ENCODE measurements around the gene UMOD. TPM values are rescaled to one million over a fixed set of nuclear protein-coding genes. Genes with fewer than 3 reads are reported as not detected.
"Not testable (repeated sequence)": the region's sequence is repeated elsewhere in the genome, so short reads cannot be mapped to it uniquely, and the experiment has no call there.

Gene UMOD
- total RNA-seq, 1 experiment from 2014 or later, result not detected

GRCh38 chr16:20323591-20324117 is 28.9 kb downstream of the UMOD start:
- no peak overlapping the region for H3K27ac ChIP-seq
- H3K36me3 ChIP-seq, result no peaks in the 10 kb centered on the region
- no peaks in the 10 kb centered on the region for H3K4me1 ChIP-seq (replicated peaks)
- H3K9me3 ChIP-seq (replicated peaks), result no peaks in the 10 kb centered on the region
- peaks cover 4% of the 10 kb centered on the region; the same call in 1 of the 2 replicates for H3K27me3 ChIP-seq (replicated peaks)
- no peak overlapping the region for H3K4me3 ChIP-seq
- no peak for DNase-seq (ENCODE audit: low read depth in 1 of 2, low spot score in 2 of 2)

GRCh38 chr16:20322696-20323095 is 29.8 kb downstream of the UMOD start:
- Histone ChIP-seq H3K4me3 (no peak overlapping the region), H3K27me3 (replicated peaks) (peaks cover 4% of the 10 kb centered on the region; the same call in 1 of the 2 replicates), H3K9me3 (replicated peaks) (no peaks in the 10 kb centered on the region), H3K27ac (no peak overlapping the region), H3K4me1 (replicated peaks) (no peaks in the 10 kb centered on the region), H3K36me3 (no peaks in the 10 kb centered on the region)
- DNase-seq (ENCODE audit: low read depth in 1 of 2, low spot score in 2 of 2), result no peak

GRCh38 chr16:20321671-20322070 is 30.8 kb downstream of the UMOD start:
- H3K36me3 ChIP-seq, result no peaks in the 10 kb centered on the region
- peaks cover 4% of the 10 kb centered on the region; the same call in 1 of the 2 replicates for H3K27me3 ChIP-seq (replicated peaks)
- H3K4me1 ChIP-seq (replicated peaks), result no peaks in the 10 kb centered on the region
- DNase-seq (ENCODE audit: low read depth in 1 of 2, low spot score in 2 of 2), result no peak
- no peak overlapping the region for H3K4me3 ChIP-seq
- H3K9me3 ChIP-seq (replicated peaks), result no peaks in the 10 kb centered on the region
- H3K27ac ChIP-seq, result no peak overlapping the region

- not testable (repeated sequence) for H3K27me3 ChIP-seq (replicated peaks); DNase-seq (ENCODE audit: low read depth in 1 of 2, low spot score in 2 of 2); H3K27ac ChIP-seq; H3K4me3 ChIP-seq; H3K36me3 ChIP-seq; H3K4me1 ChIP-seq (replicated peaks); H3K9me3 ChIP-seq (replicated peaks)
These were observed 31.5 kb downstream of the UMOD start for GRCh38 chr16:20321051-20321450.

- Histone ChIP-seq H3K4me3 (no peak overlapping the region), H3K9me3 (replicated peaks) (no peaks in the 10 kb centered on the region), H3K27me3 (replicated peaks) (peaks cover 1% of the 10 kb centered on the region; the same call in 1 of the 2 replicates), H3K4me1 (replicated peaks) (no peaks in the 10 kb centered on the region), H3K36me3 (no peaks in the 10 kb centered on the region), H3K27ac (no peak overlapping the region)
- no peak for DNase-seq (ENCODE audit: low read depth in 1 of 2, low spot score in 2 of 2)
These were observed 31.9 kb downstream of the UMOD start for GRCh38 chr16:20320592-20320991.

GRCh38 chr16:20320178-20320577 is 32.3 kb downstream of the UMOD start:
- no peaks in the 10 kb centered on the region for H3K9me3 ChIP-seq (replicated peaks)

GRCh38 chr16:20319406-20319805 is 33.1 kb downstream of the UMOD start:
- no peak overlapping the region for H3K27ac ChIP-seq
- DNase-seq (ENCODE audit: low read depth in 1 of 2, low spot score in 2 of 2), result no peak
- no peak overlapping the region for H3K4me3 ChIP-seq
- H3K36me3 ChIP-seq, result no peaks in the 10 kb centered on the region
- no peaks in the 10 kb centered on the region for H3K9me3 ChIP-seq (replicated peaks)
- no peaks in the 10 kb centered on the region for H3K4me1 ChIP-seq (replicated peaks)
- no peaks in the 10 kb centered on the region for H3K27me3 ChIP-seq (replicated peaks)

More at GRCh38 chr16:20320178-20320577, 32.3 kb downstream of the UMOD start:
- Histone ChIP-seq H3K4me1 (replicated peaks) (no peaks in the 10 kb centered on the region), H3K27ac (no peak overlapping the region), H3K4me3 (no peak overlapping the region), H3K27me3 (replicated peaks) (no peaks in the 10 kb centered on the region), H3K36me3 (no peaks in the 10 kb centered on the region)
- no peak for DNase-seq (ENCODE audit: low read depth in 1 of 2, low spot score in 2 of 2)

- no peak overlapping the region for H3K4me3 ChIP-seq
- no peak overlapping the region for H3K27ac ChIP-seq
- H3K27me3 ChIP-seq (replicated peaks), result no peaks in the 10 kb centered on the region
- DNase-seq (ENCODE audit: low read depth in 1 of 2, low spot score in 2 of 2), result no peak
- H3K9me3 ChIP-seq (replicated peaks), result no peaks in the 10 kb centered on the region
- H3K36me3 ChIP-seq, result no peaks in the 10 kb centered on the region
- H3K4me1 ChIP-seq (replicated peaks), result no peaks in the 10 kb centered on the region
These were observed 34.1 kb downstream of the UMOD start for GRCh38 chr16:20318437-20318836.

GRCh38 chr16:20318006-20318405 is 34.5 kb downstream of the UMOD start:
- H3K36me3 ChIP-seq, result no peaks in the 10 kb centered on the region
- H3K4me1 ChIP-seq (replicated peaks), result no peaks in the 10 kb centered on the region
- H3K4me3 ChIP-seq, result no peak overlapping the region
- H3K27ac ChIP-seq, result no peak overlapping the region
- no peak for DNase-seq (ENCODE audit: low read depth in 1 of 2, low spot score in 2 of 2)
- no peaks in the 10 kb centered on the region for H3K27me3 ChIP-seq (replicated peaks)
- no peaks in the 10 kb centered on the region for H3K9me3 ChIP-seq (replicated peaks)

GRCh38 chr16:20317117-20317516 is 35.4 kb downstream of the UMOD start:
- DNase-seq (ENCODE audit: low read depth in 1 of 2, low spot score in 2 of 2), result no peak
- Histone ChIP-seq H3K4me3 (no peak overlapping the region), H3K9me3 (replicated peaks) (no peaks in the 10 kb centered on the region)

GRCh38 chr16:20316715-20317114 is 35.8 kb downstream of the UMOD start:
- Histone ChIP-seq H3K4me3 (no peak overlapping the region), H3K27ac (no peak overlapping the region), H3K36me3 (no peaks in the 10 kb centered on the region), H3K4me1 (replicated peaks) (no peaks in the 10 kb centered on the region), H3K9me3 (replicated peaks) (no peaks in the 10 kb centered on the region), H3K27me3 (replicated peaks) (no peaks in the 10 kb centered on the region)
- DNase-seq (ENCODE audit: low read depth in 1 of 2, low spot score in 2 of 2), result no peak

More at GRCh38 chr16:20317117-20317516, 35.4 kb downstream of the UMOD start:
- no peaks in the 10 kb centered on the region for H3K4me1 ChIP-seq (replicated peaks)
- no peaks in the 10 kb centered on the region for H3K27me3 ChIP-seq (replicated peaks)
- H3K27ac ChIP-seq, result no peak overlapping the region
- H3K36me3 ChIP-seq, result no peaks in the 10 kb centered on the region

GRCh38 chr16:20315764-20316163 is 36.8 kb downstream of the UMOD start:
- H3K36me3 ChIP-seq, result no peaks in the 10 kb centered on the region
- no peaks in the 10 kb centered on the region for H3K9me3 ChIP-seq (replicated peaks)
- no peaks in the 10 kb centered on the region for H3K4me1 ChIP-seq (replicated peaks)
- H3K4me3 ChIP-seq, result no peak overlapping the region
- DNase-seq (ENCODE audit: low read depth in 1 of 2, low spot score in 2 of 2), result no peak
- H3K27ac ChIP-seq, result no peak overlapping the region
- no peaks in the 10 kb centered on the region for H3K27me3 ChIP-seq (replicated peaks)

GRCh38 chr16:20314575-20314974 is 37.9 kb downstream of the UMOD start:
- Histone ChIP-seq H3K9me3 (replicated peaks) (no peaks in the 10 kb centered on the region), H3K4me3 (no peak overlapping the region), H3K27ac (no peak overlapping the region), H3K27me3 (replicated peaks) (no peaks in the 10 kb centered on the region), H3K4me1 (replicated peaks) (no peaks in the 10 kb centered on the region), H3K36me3 (no peaks in the 10 kb centered on the region)
- DNase-seq (ENCODE audit: low read depth in 1 of 2, low spot score in 2 of 2), result no peak

- H3K4me3 ChIP-seq, result no peak overlapping the region
- H3K9me3 ChIP-seq (replicated peaks), result no peaks in the 10 kb centered on the region
- no peaks in the 10 kb centered on the region for H3K4me1 ChIP-seq (replicated peaks)
- H3K27ac ChIP-seq, result no peak overlapping the region
- no peaks in the 10 kb centered on the region for H3K27me3 ChIP-seq (replicated peaks)
- H3K36me3 ChIP-seq, result no peaks in the 10 kb centered on the region
- DNase-seq (ENCODE audit: low read depth in 1 of 2, low spot score in 2 of 2), result no peak
These were observed 38.8 kb downstream of the UMOD start for GRCh38 chr16:20313741-20314140.

GRCh38 chr16:20312536-20313095 is 39.9 kb downstream of the UMOD start:
- H3K4me3 ChIP-seq; H3K9me3 ChIP-seq (replicated peaks); DNase-seq (ENCODE audit: low read depth in 1 of 2, low spot score in 2 of 2); H3K36me3 ChIP-seq; H3K27ac ChIP-seq; H3K4me1 ChIP-seq (replicated peaks); H3K27me3 ChIP-seq (replicated peaks): not testable (repeated sequence)

Data from SJSA1 (cell line).